ENCODE results near the gene FGF11. TPM values are rescaled to one million over a fixed set of nuclear protein-coding genes. Genes with fewer than 3 reads are reported as not detected.

Gene FGF11
- total and polyA plus RNA-seq, 2 of the 13 experiments (the other 11 are each of a cell fraction or from before 2014, with no cell fraction given) = 0.20 to 7.6 TPM

- TF ChIP-seq TBX2 (CRISPR knock-in tag; IDR thresholded peaks at IDR 0.05; ENCODE audit: borderline replicate concordance) = no peak
- TF ChIP-seq AGO2 (optimal IDR thresholded peaks at IDR 0.05; ENCODE audit: low read depth, low read length) = peak; percentile 41
Observed at GRCh38 chr17:7437950-7438614, 1.2 kb upstream of the FGF11 start (continued).

- H3K9me3 ChIP-seq (ENCODE audit: low read length) = no peaks in the 10 kb centered on the region
- no peaks in the 10 kb centered on the region for H4K20me1 ChIP-seq (ENCODE audit: insufficient read depth, low read length)
- intact Hi-C loops (cut with micrococcal nuclease; ENCODE audit: unreplicated experiment) (no loop called here), in situ Hi-C loops (cut with HindIII; ENCODE audit: extremely low pct_ligation_motif_present, low pct_unique_long_range_greater_than_20kb) (loop anchor here (5.0 kb wide), 2 partner anchors 38 to 82 kb away; partner anchors contain the start of genes TMEM95 and ZBTB4)
- ChIA-PET POLR2A (interaction anchor here (1.2 to 2.8 kb wide), 2 partner anchors 35 to 109 kb away, joined by 3 to 21 read pairs; partner anchors contain the start of genes NEURL4 and TMEM256), CTCF (ENCODE audit: low intra/inter-chr PET ratio, low total read pairs) (no interaction called here)
- FAIRE-seq = no peak
- ATAC-seq = no peak
- no TSS peak for BruUV-seq (replicated peaks)
- H3K27ac ChIP-seq (ENCODE audit: extremely low read length, insufficient read depth, low read length) = no peak overlapping the region
- peak overlapping the region; percentile 68; the same call in 1 of the 2 replicates for H3K9ac ChIP-seq (ENCODE audit: insufficient read depth, low read depth, low read length)
- peaks cover 53% of the 10 kb centered on the region for H3K4me1 ChIP-seq (ENCODE audit: insufficient read depth, low read length)
- DNase-seq (ENCODE audit: low spot score) = no peak
- peaks cover 6 to 27% of the 10 kb centered on the region in 2 experiments; a peak in 4 of 5 replicates for H3K27me3 ChIP-seq (ENCODE audit: control insufficient read depth in 1 of 2, insufficient read depth in 2 of 2, low read length in 2 of 2)
- WGBS (ENCODE audit: low lambda C conversion rate) = 59% methylated on average over 11 of the region's 11 CpGs
- H3K4me2 ChIP-seq (ENCODE audit: low read depth, low read length) = peak overlapping the region; percentile 94
- H2AFZ ChIP-seq (ENCODE audit: low read length) = no peak overlapping the region
- H3K36me3 ChIP-seq (replicated peaks in 1 of 2; ENCODE audit: control insufficient read depth in 1 of 2, insufficient read depth in 2 of 2, low read length in 2 of 2) = no peaks in the 10 kb centered on the region
- no peaks in the 10 kb centered on the region for H3K79me2 ChIP-seq (ENCODE audit: insufficient read depth, low read length)
- H3K4me3 ChIP-seq (replicated peaks in 1 of 3; ENCODE audit: insufficient read depth in 1 of 3, low read depth in 2 of 3, low read length in 3 of 3) = peak overlapping the region; percentile 60 to 80 (median 73); a peak in 5 of 6 replicates
- TF ChIP-seq HNRNPK (IDR thresholded peaks at IDR 0.05; ENCODE audit: low read depth, low read length, poor library complexity, severe bottlenecking) (no peak), ELF4 (CRISPR knock-in tag; IDR thresholded peaks at IDR 0.05; ENCODE audit: borderline replicate concordance) (no peak), TEAD2 (CRISPR knock-in tag; IDR thresholded peaks at IDR 0.05) (no peak), RAD21 (CRISPR knock-in tag; IDR thresholded peaks at IDR 0.05) (no peak), FOXA3 (CRISPR knock-in tag; IDR thresholded peaks at IDR 0.05) (no peak), NR2F2 (IDR thresholded peaks at IDR 0.05; ENCODE audit: borderline replicate concordance, low read depth) (no peak), ELF3 (CRISPR knock-in tag; IDR thresholded peaks at IDR 0.05) (no peak), FOSL1 (CRISPR knock-in tag; IDR thresholded peaks at IDR 0.05; ENCODE audit: borderline replicate concordance) (no peak), ZKSCAN8 (CRISPR knock-in tag; IDR thresholded peaks at IDR 0.05; ENCODE audit: borderline replicate concordance) (no peak), SRSF9 (IDR thresholded peaks at IDR 0.05; ENCODE audit: borderline replicate concordance, insufficient read depth, low read depth, low read length, poor library complexity, severe bottlenecking) (no peak), SNAPC4 (CRISPR knock-in tag; IDR thresholded peaks at IDR 0.05) (no peak), ZNF839 (CRISPR knock-in tag; IDR thresholded peaks at IDR 0.05; ENCODE audit: borderline replicate concordance) (no peak), ZSCAN30 (CRISPR knock-in tag; IDR thresholded peaks at IDR 0.05) (no peak), SMAD1 (CRISPR knock-in tag; IDR thresholded peaks at IDR 0.05; ENCODE audit: borderline replicate concordance, low read depth) (no peak)
Observed at GRCh38 chr17:7438656-7439460, 454 bp upstream of the FGF11 start.

All from HepG2 (cell line).